OCI-LY7 (cell line): ENCODE data around the gene C16orf96. TPM values are rescaled to one million over a fixed set of nuclear protein-coding genes. Genes with fewer than 3 reads are reported as not detected.

Experiments
- BruUV-seq: library from RNA; stranded (reverse); fragments of 400-500 nt; replicated peaks from 2 replicates; lab custom pipeline; 2021; lab: Mats Ljungman, UMichigan
- CTCF ChIA-PET: fragments of 300-600 bp; sonication (Branson Sonifier 250); formaldehyde crosslinking; loops from one replicate; lab custom pipeline; 2022; ENCODE audit warnings: antibody characterized with exemption; ENCODE audit not compliant: unreplicated experiment; lab: Charles Lee
- POLR2A ChIA-PET: fragments of 300-600 bp; sonication (Branson Sonifier 250); formaldehyde crosslinking; loops from one replicate; lab custom pipeline; 2022; ENCODE audit warnings: antibody characterized with exemption; lab: Charles Lee
- DNase-seq: peaks from one replicate; pipeline ENCODE4 v3.0.0-alpha.2; 2015; ENCODE audit warnings: low spot score
- H2AFZ ChIP-seq: fragments of 200-600 bp; sonication (generic), shearing (Covaris generic); 2 replicates; pipeline ENCODE4 v1.6.1; 2014; ENCODE audit warnings: mild to moderate bottlenecking, antibody characterized with exemption, low read length, moderate library complexity
- H3K27ac ChIP-seq: fragments of 200-600 bp; sonication (generic); 2 replicates; pipeline ENCODE4 v1.5.1; 2014; ENCODE audit warnings: mixed run types, low read depth, mild to moderate bottlenecking, moderate library complexity, low read length, inconsistent platforms; ENCODE audit not compliant: poor library complexity, severe bottlenecking
- H3K36me3 ChIP-seq: fragments of 200-600 bp; sonication (generic); 2 replicates; pipeline ENCODE4 v1.6.1; 2014; ENCODE audit warnings: mild to moderate bottlenecking, antibody characterized with exemption, low read length, moderate library complexity, mixed read lengths; ENCODE audit not compliant: insufficient read depth
- H3K4me1 ChIP-seq: fragments of 200-600 bp; sonication (generic); 2 replicates; pipeline ENCODE4 v1.5.1; 2014; ENCODE audit warnings: mild to moderate bottlenecking, low read length; ENCODE audit not compliant: insufficient read depth, poor library complexity, severe bottlenecking
- H3K4me2 ChIP-seq: fragments of 200-600 bp; sonication (generic); 2 replicates; pipeline ENCODE4 v1.6.1; 2014; ENCODE audit warnings: mild to moderate bottlenecking, low read length
- H3K4me3 ChIP-seq: fragments of 200-600 bp; sonication (generic); 2 replicates; pipeline ENCODE4 v1.5.1; 2014; ENCODE audit warnings: mild to moderate bottlenecking, low read depth, low read length; ENCODE audit not compliant: poor library complexity, severe bottlenecking
- H3K79me2 ChIP-seq: fragments of 200-600 bp; sonication (generic); 2 replicates; pipeline ENCODE4 v1.6.1; 2016; ENCODE audit warnings: low read depth, mild to moderate bottlenecking, low read length, moderate library complexity, mixed read lengths; ENCODE audit not compliant: insufficient read depth
- H3K9me2 ChIP-seq: fragments of 200-600 bp; sonication (generic); 2 replicates; pipeline ENCODE4 v1.6.1; 2016; ENCODE audit warnings: mild to moderate bottlenecking, low read length, mixed read lengths; ENCODE audit not compliant: insufficient read depth
- H3K9me3 ChIP-seq: fragments of 200-600 bp; sonication (generic); 2 replicates; pipeline ENCODE4 v1.6.1; 2014; ENCODE audit warnings: mild to moderate bottlenecking, mixed run types, low read length, mixed read lengths
- H4K20me1 ChIP-seq: fragments of 200-600 bp; sonication (generic); 2 replicates; pipeline ENCODE4 v1.6.1; 2014; ENCODE audit warnings: mild to moderate bottlenecking, antibody characterized with exemption, low read length, moderate library complexity, mixed read lengths; ENCODE audit not compliant: insufficient read depth
- CTCF ChIP-seq: fragments of 200-600 bp; sonication (generic); conservative IDR thresholded peaks from 2 replicates; pipeline ENCODE4 v1.5.1; 2014; ENCODE audit warnings: mild to moderate bottlenecking, antibody characterized with exemption, low read length, moderate library complexity, mixed read lengths
- EZH2phosphoT487 ChIP-seq: fragments of 200-600 bp; sonication (generic); IDR thresholded peaks from 2 replicates; pipeline ENCODE4 v1.6.1; 2018; ENCODE audit warnings: low read depth, borderline replicate concordance, mild to moderate bottlenecking, mixed run types, antibody characterized with exemption, low read length, moderate library complexity, mixed read lengths
- intact Hi-C: fragments of 100-400 bp; cut with micrococcal nuclease; formaldehyde crosslinking; loops from one replicate; pipeline ENCODE4 v1.10.0; 2022; ENCODE audit not compliant: unreplicated experiment
- total RNA-seq, 2 experiments: library from RNA; depleted of rRNA in 1 of 2; stranded (reverse); fragments of >200 nt in 1 of 2; shearing (Covaris generic) in 1 of 2; gene quantifications; 2 replicates each; pipeline ENCODE4 v1.2.3, GENCODE V29; 2014 to 2022

The C16orf96 gene
- total RNA-seq, 2 experiments from 2014 or later, result 0.13 to 0.27 TPM

- Histone ChIP-seq H3K27ac (peak overlapping the region; percentile 97), H3K9me2 (no peaks in the 10 kb centered on the region), H4K20me1 (no peaks in the 10 kb centered on the region), H3K4me1 (peaks cover 44% of the 10 kb centered on the region), H2AFZ (peak overlapping the region; percentile 82), H3K4me3 (peak overlapping the region; percentile 91), H3K79me2 (peaks cover 6% of the 10 kb centered on the region; the same call in 1 of the 2 replicates), H3K36me3 (no peaks in the 10 kb centered on the region), H3K9me3 (no peaks in the 10 kb centered on the region), H3K4me2 (peak overlapping the region; percentile 88)
- ChIA-PET POLR2A (interaction anchor here (0.7 to 1.9 kb wide), 5 partner anchors 42 to 341 kb away, joined by 3 to 4 read pairs (median 3); partner anchors contain the start of gene DNAAF8), CTCF (interaction anchor here (0.6 to 1.0 kb wide), 2 partner anchors 10 to 45 kb away, joined by 3 to 6 read pairs; no protein-coding TSS in a partner anchor)
- intact Hi-C loops, result loop anchor here (1.0 to 10.0 kb wide), 3 partner anchors 8 to 201 kb away; partner anchors contain the start of genes CORO7, MGRN1 and ZNF500
- peak; percentile 100 for DNase-seq
- TF ChIP-seq EZH2phosphoT487, result no peak
- peak; percentile 73 for TF ChIP-seq CTCF
- BruUV-seq, result no TSS peak
Observed at GRCh38 chr16:4616047-4616811, 60.1 kb downstream of the C16orf96 start.

- no peaks in the 10 kb centered on the region for H4K20me1 ChIP-seq
- no peak for TF ChIP-seq CTCF
- TF ChIP-seq EZH2phosphoT487, result no peak
- ChIA-PET CTCF (no interaction called here), POLR2A (interaction anchor here (0.6 kb wide), 1 partner anchor 139 kb away, joined by 4 read pairs; no protein-coding TSS in a partner anchor)
- intact Hi-C loops, result loop anchor here (10.0 kb wide), 2 partner anchors 147 to 203 kb away; partner anchors contain the start of genes CORO7 and ZNF500
- no peaks in the 10 kb centered on the region for H3K36me3 ChIP-seq
- H3K4me3 ChIP-seq, result no peak overlapping the region
- no peak for DNase-seq
- peaks cover 6% of the 10 kb centered on the region; the same call in 1 of the 2 replicates for H3K79me2 ChIP-seq
- no TSS peak for BruUV-seq
- H3K9me2 ChIP-seq, result no peaks in the 10 kb centered on the region
- H3K4me1 ChIP-seq, result peaks cover 41% of the 10 kb centered on the region
- H3K27ac ChIP-seq, result peak overlapping the region; percentile 97
- H3K4me2 ChIP-seq, result peak overlapping the region; percentile 88; the same call in 1 of the 2 replicates
- no peaks in the 10 kb centered on the region for H3K9me3 ChIP-seq
- H2AFZ ChIP-seq, result no peak overlapping the region
Observed at GRCh38 chr16:4617880-4618279, 61.7 kb downstream of the C16orf96 start.
